ENCODE data around the gene ATP11B.

Gene ATP11B

GRCh38 chr3:182948305-182948704 is 155.0 kb downstream of the ATP11B start:
- H3K27ac ChIP-seq (ENCODE audit: low read depth, low read length) = no peak overlapping the region
- H3K79me1 ChIP-seq (ENCODE audit: low read length) = no peaks in the 10 kb centered on the region
- no peak overlapping the region for H2AK5ac ChIP-seq (ENCODE audit: low read length)
- no peak overlapping the region for H3K4me2 ChIP-seq (ENCODE audit: low read length)
- H3K18ac ChIP-seq (ENCODE audit: low read length) = no peak overlapping the region
- no peak overlapping the region for H3K23ac ChIP-seq (ENCODE audit: low read length)
- no peak overlapping the region for H4K8ac ChIP-seq (ENCODE audit: low read depth, low read length)
- no peaks in the 10 kb centered on the region for H3K79me2 ChIP-seq (ENCODE audit: control insufficient read depth, insufficient read depth, low read length, poor library complexity)
- no peak overlapping the region for H2BK12ac ChIP-seq (ENCODE audit: low read length)
- no peak overlapping the region for H3K4me3 ChIP-seq (ENCODE audit: low read depth, low read length)
- H2AFZ ChIP-seq (ENCODE audit: insufficient read depth, low read length, poor library complexity) = no peak overlapping the region
- DNase-seq = no peak
- H3K4ac ChIP-seq (ENCODE audit: low read depth, low read length) = no peak overlapping the region
- peaks cover 1% of the 10 kb centered on the region for H3K9me3 ChIP-seq (ENCODE audit: insufficient read depth, low read depth, low read length)
- H3K14ac ChIP-seq (ENCODE audit: low read length) = no peak overlapping the region
- H4K91ac ChIP-seq (ENCODE audit: low read depth, low read length) = no peak overlapping the region
- H3K9ac ChIP-seq (ENCODE audit: low read length) = no peak overlapping the region
- no CpG with 5 or more reads among the region's 5 CpGs for WGBS (ENCODE audit: extremely low coverage, insufficient coverage, insufficient read length)
- no peaks in the 10 kb centered on the region for H3K4me1 ChIP-seq (ENCODE audit: control insufficient read depth in 1 of 2, insufficient read depth in 2 of 2, low read length in 2 of 2)
- no peaks in the 10 kb centered on the region for H3K27me3 ChIP-seq (ENCODE audit: insufficient read depth, low read length)
- H4K12ac ChIP-seq (ENCODE audit: low read depth, low read length) = no peak overlapping the region
- H2BK5ac ChIP-seq (ENCODE audit: low read depth, low read length, poor library complexity) = no peak overlapping the region
- H2BK120ac ChIP-seq (ENCODE audit: insufficient read depth, low read length, poor library complexity) = no peak overlapping the region
- peaks cover 6 to 11% of the 10 kb centered on the region in 2 experiments for H3K36me3 ChIP-seq (ENCODE audit: control insufficient read depth in 1 of 2, insufficient read depth in 2 of 2, low read length in 2 of 2)

GRCh38 chr3:182949688-182950087 is 156.4 kb downstream of the ATP11B start:
- Histone ChIP-seq H2AFZ (ENCODE audit: insufficient read depth, low read length, poor library complexity) (no peak overlapping the region), H3K27ac (ENCODE audit: low read depth, low read length) (no peak overlapping the region), H3K36me3 (ENCODE audit: control insufficient read depth in 1 of 2, insufficient read depth in 2 of 2, low read length in 2 of 2) (peaks cover 6 to 11% of the 10 kb centered on the region in 2 experiments), H3K4me1 (ENCODE audit: control insufficient read depth in 1 of 2, insufficient read depth in 2 of 2, low read length in 2 of 2) (no peaks in the 10 kb centered on the region), H3K14ac (ENCODE audit: low read length) (no peak overlapping the region), H3K18ac (ENCODE audit: low read length) (no peak overlapping the region), H4K8ac (ENCODE audit: low read depth, low read length) (no peak overlapping the region), H3K9ac (ENCODE audit: low read length) (no peak overlapping the region), H3K4ac (ENCODE audit: low read depth, low read length) (no peak overlapping the region), H3K79me1 (ENCODE audit: low read length) (no peaks in the 10 kb centered on the region), H3K79me2 (ENCODE audit: control insufficient read depth, insufficient read depth, low read length, poor library complexity) (no peaks in the 10 kb centered on the region), H3K4me2 (ENCODE audit: low read length) (no peak overlapping the region), H2BK12ac (ENCODE audit: low read length) (no peak overlapping the region), H3K23ac (ENCODE audit: low read length) (no peak overlapping the region), H4K91ac (ENCODE audit: low read depth, low read length) (no peak overlapping the region), H2BK120ac (ENCODE audit: insufficient read depth, low read length, poor library complexity) (no peak overlapping the region), H2AK5ac (ENCODE audit: low read length) (no peak overlapping the region), H3K27me3 (ENCODE audit: insufficient read depth, low read length) (no peaks in the 10 kb centered on the region), H4K12ac (ENCODE audit: low read depth, low read length) (no peak overlapping the region), H3K4me3 (ENCODE audit: low read depth, low read length) (no peak overlapping the region), H2BK5ac (ENCODE audit: low read depth, low read length, poor library complexity) (no peak overlapping the region), H3K9me3 (ENCODE audit: insufficient read depth, low read depth, low read length) (peaks cover 1% of the 10 kb centered on the region)
- no peak for DNase-seq
- no CpG with 5 or more reads among the region's 1 CpG for WGBS (ENCODE audit: extremely low coverage, insufficient coverage, insufficient read length)

- H4K8ac ChIP-seq (ENCODE audit: low read depth, low read length) = no peak overlapping the region
- peaks cover 1% of the 10 kb centered on the region in 2 experiments for H3K4me1 ChIP-seq (ENCODE audit: control insufficient read depth in 1 of 2, insufficient read depth in 2 of 2, low read length in 2 of 2)
- H3K9ac ChIP-seq (ENCODE audit: low read length) = no peak overlapping the region
- no peaks in the 10 kb centered on the region for H3K79me1 ChIP-seq (ENCODE audit: low read length)
- no peak overlapping the region for H4K91ac ChIP-seq (ENCODE audit: low read depth, low read length)
- H2BK12ac ChIP-seq (ENCODE audit: low read length) = no peak overlapping the region
- H3K14ac ChIP-seq (ENCODE audit: low read length) = no peak overlapping the region
- no peak overlapping the region for H3K23ac ChIP-seq (ENCODE audit: low read length)
- H3K9me3 ChIP-seq (ENCODE audit: insufficient read depth, low read depth, low read length) = no peaks in the 10 kb centered on the region
- no peak overlapping the region for H2BK120ac ChIP-seq (ENCODE audit: insufficient read depth, low read length, poor library complexity)
- H3K36me3 ChIP-seq (ENCODE audit: control insufficient read depth in 1 of 2, insufficient read depth in 2 of 2, low read length in 2 of 2) = peaks cover 2 to 5% of the 10 kb centered on the region in 2 experiments
- H2AFZ ChIP-seq (ENCODE audit: insufficient read depth, low read length, poor library complexity) = no peak overlapping the region
- no peak overlapping the region for H3K4me3 ChIP-seq (ENCODE audit: low read depth, low read length)
- DNase-seq = no peak
- no CpG with 5 or more reads among the region's 9 CpGs for WGBS (ENCODE audit: extremely low coverage, insufficient coverage, insufficient read length)
- H3K27ac ChIP-seq (ENCODE audit: low read depth, low read length) = no peak overlapping the region
- H3K4ac ChIP-seq (ENCODE audit: low read depth, low read length) = no peak overlapping the region
- no peak overlapping the region for H2AK5ac ChIP-seq (ENCODE audit: low read length)
- no peaks in the 10 kb centered on the region for H3K79me2 ChIP-seq (ENCODE audit: control insufficient read depth, insufficient read depth, low read length, poor library complexity)
- H3K27me3 ChIP-seq (ENCODE audit: insufficient read depth, low read length) = no peaks in the 10 kb centered on the region
- H4K12ac ChIP-seq (ENCODE audit: low read depth, low read length) = no peak overlapping the region
- H3K4me2 ChIP-seq (ENCODE audit: low read length) = no peak overlapping the region
- no peak overlapping the region for H2BK5ac ChIP-seq (ENCODE audit: low read depth, low read length, poor library complexity)
- no peak overlapping the region for H3K18ac ChIP-seq (ENCODE audit: low read length)
Measured at GRCh38 chr3:182954553-182955235, 161.4 kb downstream of the ATP11B start.

- no CpG with 5 or more reads among the region's 5 CpGs for WGBS (ENCODE audit: extremely low coverage, insufficient coverage, insufficient read length)
Measured at GRCh38 chr3:182957226-182957625, 163.9 kb downstream of the ATP11B start.

More at GRCh38 chr3:182957226-182957625, 163.9 kb downstream of the ATP11B start:
- Histone ChIP-seq H3K9ac (ENCODE audit: low read length) (no peak overlapping the region), H3K4me3 (ENCODE audit: low read depth, low read length) (no peak overlapping the region), H3K27ac (ENCODE audit: low read depth, low read length) (no peak overlapping the region), H3K18ac (ENCODE audit: low read length) (no peak overlapping the region), H3K4ac (ENCODE audit: low read depth, low read length) (no peak overlapping the region), H4K12ac (ENCODE audit: low read depth, low read length) (no peak overlapping the region), H2AK5ac (ENCODE audit: low read length) (no peak overlapping the region), H3K36me3 (ENCODE audit: control insufficient read depth in 1 of 2, insufficient read depth in 2 of 2, low read length in 2 of 2) (peaks cover 4% of the 10 kb centered on the region in 2 experiments), H2BK120ac (ENCODE audit: insufficient read depth, low read length, poor library complexity) (no peak overlapping the region), H3K79me2 (ENCODE audit: control insufficient read depth, insufficient read depth, low read length, poor library complexity) (no peaks in the 10 kb centered on the region), H3K27me3 (ENCODE audit: insufficient read depth, low read length) (no peaks in the 10 kb centered on the region), H3K4me1 (ENCODE audit: control insufficient read depth in 1 of 2, insufficient read depth in 2 of 2, low read length in 2 of 2) (peaks cover 3 to 4% of the 10 kb centered on the region in 2 experiments), H4K91ac (ENCODE audit: low read depth, low read length) (no peak overlapping the region), H3K4me2 (ENCODE audit: low read length) (no peak overlapping the region), H2BK12ac (ENCODE audit: low read length) (no peak overlapping the region), H4K8ac (ENCODE audit: low read depth, low read length) (no peak overlapping the region), H3K23ac (ENCODE audit: low read length) (no peak overlapping the region), H3K79me1 (ENCODE audit: low read length) (no peaks in the 10 kb centered on the region), H3K14ac (ENCODE audit: low read length) (no peak overlapping the region), H2BK5ac (ENCODE audit: low read depth, low read length, poor library complexity) (no peak overlapping the region), H2AFZ (ENCODE audit: insufficient read depth, low read length, poor library complexity) (no peak overlapping the region), H3K9me3 (ENCODE audit: insufficient read depth, low read depth, low read length) (no peaks in the 10 kb centered on the region)
- no peak for DNase-seq

Data from trophoblast cell (in vitro differentiated cells and primary cell).